GM20000 (cell line): ENCODE data around the gene GNB5.
A peak's percentile ranks its signal among the peaks of the same experiment; 100 is the strongest.

Source experiments
- DNase-seq: peaks from one replicate; pipeline ENCODE4 v3.0.0; 2012; ENCODE audit warnings: low spot score
- TF ChIP-seq, protein P1 (sequence below): IDR thresholded peaks from 2 replicates; pipeline ENCODE4 v1.5.1; 2012; ENCODE audit warnings: mild to moderate bottlenecking, control low read depth; ENCODE audit errors: extremely low read depth, missing control alignments

Gene GNB5

DNA sequence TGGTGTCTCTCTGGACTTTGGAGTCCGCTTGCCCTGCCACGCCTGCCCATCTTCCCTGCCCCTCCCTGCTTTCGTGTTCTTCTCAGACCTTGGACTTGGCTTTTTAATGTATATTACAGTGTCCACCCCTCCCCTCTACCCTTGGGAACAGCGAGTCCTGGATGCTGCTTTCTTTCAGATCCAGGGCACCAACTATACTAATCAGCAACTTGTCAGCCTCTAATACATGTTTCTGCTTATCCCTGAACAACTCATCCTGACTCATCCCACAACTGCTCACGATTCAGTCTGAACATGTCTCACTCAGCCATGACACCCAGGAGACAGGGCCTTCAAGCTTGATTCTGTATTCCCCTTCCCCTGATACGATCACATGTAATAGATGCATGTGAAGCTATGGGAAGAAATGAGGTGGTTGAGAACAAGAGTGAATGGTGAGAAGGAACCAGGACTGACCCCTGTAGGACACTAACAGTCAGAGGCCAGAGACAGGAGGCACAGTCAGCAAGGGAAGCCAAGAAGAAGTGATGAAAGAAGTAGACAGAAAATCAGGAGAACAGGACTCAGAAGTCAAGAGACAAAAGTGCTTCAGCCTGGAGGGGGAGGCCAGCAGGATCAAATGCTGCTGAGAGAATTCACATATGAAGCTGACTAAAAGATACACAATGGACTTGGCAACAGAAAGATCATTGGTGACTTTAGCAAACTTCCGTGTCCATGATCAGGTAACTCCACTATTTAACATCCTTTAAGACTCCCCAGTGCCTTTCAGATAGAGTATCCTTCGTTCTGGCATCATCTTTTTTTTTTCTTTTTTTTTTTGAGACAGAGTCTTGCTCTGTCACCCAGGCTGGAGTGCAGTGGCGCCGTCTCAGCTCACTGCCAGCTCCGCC is 114.1 kb downstream of the GNB5 start:
- peak; percentile 15 for DNase-seq
- TF ChIP-seq, protein P1, sequence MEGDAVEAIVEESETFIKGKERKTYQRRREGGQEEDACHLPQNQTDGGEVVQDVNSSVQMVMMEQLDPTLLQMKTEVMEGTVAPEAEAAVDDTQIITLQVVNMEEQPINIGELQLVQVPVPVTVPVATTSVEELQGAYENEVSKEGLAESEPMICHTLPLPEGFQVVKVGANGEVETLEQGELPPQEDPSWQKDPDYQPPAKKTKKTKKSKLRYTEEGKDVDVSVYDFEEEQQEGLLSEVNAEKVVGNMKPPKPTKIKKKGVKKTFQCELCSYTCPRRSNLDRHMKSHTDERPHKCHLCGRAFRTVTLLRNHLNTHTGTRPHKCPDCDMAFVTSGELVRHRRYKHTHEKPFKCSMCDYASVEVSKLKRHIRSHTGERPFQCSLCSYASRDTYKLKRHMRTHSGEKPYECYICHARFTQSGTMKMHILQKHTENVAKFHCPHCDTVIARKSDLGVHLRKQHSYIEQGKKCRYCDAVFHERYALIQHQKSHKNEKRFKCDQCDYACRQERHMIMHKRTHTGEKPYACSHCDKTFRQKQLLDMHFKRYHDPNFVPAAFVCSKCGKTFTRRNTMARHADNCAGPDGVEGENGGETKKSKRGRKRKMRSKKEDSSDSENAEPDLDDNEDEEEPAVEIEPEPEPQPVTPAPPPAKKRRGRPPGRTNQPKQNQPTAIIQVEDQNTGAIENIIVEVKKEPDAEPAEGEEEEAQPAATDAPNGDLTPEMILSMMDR: no peak

DNA sequence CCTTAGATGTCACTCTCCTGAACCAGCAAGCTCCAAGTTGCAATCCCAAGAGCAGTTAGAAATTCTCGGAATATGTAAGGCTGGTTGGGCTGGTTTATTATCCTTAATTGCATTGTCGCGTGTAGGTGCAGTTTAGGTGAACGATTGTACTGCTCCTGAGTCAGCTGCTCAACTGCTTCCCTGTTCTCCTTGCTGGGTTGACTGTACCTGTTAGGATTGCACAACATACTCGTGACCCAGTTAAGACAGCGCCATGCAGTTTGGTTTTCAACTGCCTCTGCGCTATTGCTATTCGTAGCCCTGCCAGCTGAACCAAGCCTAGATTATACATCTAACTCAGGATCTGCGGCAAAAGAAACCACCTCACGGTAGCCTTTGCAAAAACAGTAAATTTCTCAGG is 119.6 kb downstream of the GNB5 start:
- TF ChIP-seq, protein P1: no peak
- no peak for DNase-seq

DNA sequence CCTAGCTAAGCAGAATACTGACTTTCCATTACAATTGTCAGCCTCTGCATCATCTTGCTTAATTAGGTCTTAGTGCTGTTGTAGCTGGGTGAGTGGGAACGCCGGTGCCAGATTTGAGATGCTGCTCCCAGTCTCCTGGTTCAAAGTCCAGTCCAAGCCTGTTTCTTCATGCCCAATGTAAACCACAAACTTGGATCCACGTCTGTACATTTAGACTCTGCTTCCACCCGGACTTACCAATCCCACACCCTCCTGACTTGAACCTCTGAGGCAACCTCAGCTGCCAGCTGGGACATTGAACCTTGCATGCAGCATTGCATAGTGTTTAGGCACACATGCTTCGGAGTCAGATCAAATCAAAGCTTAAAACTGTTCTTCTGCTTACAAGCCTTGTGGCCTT is 121.6 kb downstream of the GNB5 start:
- TF ChIP-seq, protein P1: no peak
- DNase-seq: no peak

DNA sequence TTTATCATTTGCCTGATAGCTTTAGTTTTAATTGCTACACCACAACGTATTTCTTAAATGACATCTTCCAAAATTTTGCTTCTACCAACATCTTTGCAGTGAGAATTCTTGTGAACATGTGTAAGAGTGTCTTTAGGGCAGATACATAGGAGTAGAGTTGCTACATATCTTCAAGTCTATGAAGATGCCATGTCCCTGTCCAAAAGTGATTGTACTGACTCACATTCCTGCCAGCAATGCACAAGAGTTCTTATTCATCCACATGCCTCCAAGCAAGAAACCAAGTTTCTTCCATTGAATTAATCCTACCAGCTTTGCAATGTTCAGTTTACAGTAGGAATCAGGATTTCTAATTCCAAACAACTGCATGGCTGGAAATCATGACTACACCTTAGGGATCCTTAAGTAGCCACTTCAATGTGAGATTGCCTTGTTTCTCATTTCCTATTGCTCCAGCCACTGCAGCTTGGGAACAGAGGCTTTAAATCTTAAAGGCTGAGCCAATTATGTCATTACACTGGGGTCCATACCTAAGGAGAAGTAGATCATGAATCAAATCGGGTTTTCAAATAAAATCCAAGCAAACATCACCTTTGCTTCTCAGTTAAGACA is 123.1 kb downstream of the GNB5 start:
- no peak for DNase-seq
- TF ChIP-seq, protein P1: no peak

DNA sequence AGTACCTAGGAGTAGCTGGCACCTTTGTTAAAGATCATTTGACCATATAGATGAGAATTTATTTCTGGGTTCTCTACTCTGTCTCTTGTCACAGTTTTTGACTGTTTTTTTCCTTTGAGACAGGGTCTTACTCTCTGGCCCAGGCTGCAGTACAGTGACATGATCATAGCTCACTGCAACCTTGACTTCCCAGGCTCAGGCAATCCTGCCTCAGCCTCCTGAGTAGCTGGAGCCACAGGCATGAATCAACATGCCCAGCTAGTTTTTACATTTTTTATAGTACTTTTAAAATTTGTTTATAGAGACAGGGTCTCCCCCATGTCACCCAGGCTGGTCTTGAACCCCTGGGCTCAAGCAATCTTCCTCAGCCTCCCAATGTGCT is 123.7 kb downstream of the GNB5 start:
- TF ChIP-seq, protein P1: no peak
- DNase-seq: no peak

DNA sequence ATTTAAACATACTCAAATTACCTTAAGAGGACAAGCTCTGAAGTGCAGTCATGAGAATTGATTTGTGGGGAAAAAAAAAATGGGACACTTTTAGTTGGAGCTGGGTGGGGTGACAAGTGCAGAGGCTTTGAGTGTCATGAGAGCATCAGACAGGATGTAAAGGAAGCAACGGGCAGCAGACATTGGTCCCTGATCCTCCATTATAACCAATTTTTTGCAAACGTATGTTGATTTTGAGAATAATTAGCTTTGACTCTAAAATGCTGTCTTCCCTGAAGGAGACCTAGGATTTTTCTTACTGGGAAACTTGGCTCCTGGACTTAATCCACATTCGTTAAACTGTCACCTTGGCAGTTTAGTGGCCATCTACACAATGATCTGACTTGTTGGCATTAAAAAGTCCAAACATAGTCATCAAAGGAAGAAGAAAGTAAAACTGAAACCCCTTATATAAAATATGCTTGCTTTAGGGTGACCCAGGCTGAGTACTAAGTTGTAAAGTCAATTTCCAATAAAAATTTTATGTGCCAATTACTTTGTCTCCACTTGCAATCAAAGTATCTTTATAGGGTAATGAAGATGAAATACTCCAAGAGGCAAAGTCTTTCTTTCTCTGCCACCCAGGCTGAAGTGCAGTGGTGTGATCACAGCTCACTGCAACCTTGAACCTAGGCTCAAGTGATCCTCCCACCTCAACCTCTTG is 124.2 kb downstream of the GNB5 start:
- TF ChIP-seq, protein P1: no peak
- no peak for DNase-seq
